Smooth muscle cell (in vitro differentiated cells): Measurements from ENCODE around the gene LRP6. TPM values are rescaled to one million over a fixed set of nuclear protein-coding genes. Genes with fewer than 3 reads are reported as not detected.

ENCODE experiments used
- DNase-seq: peaks from one replicate; lab custom pipeline; 2025; ENCODE audit not compliant: unreplicated experiment; lab: John Stamatoyannopoulos, UW
- H2AFZ ChIP-seq: fragments of 200-600 bp; sonication (generic); 2 replicates; pipeline ENCODE4 v1.6.0; 2016; ENCODE audit warnings: antibody characterized with exemption, low read depth, mild to moderate bottlenecking
- H3F3A ChIP-seq: fragments of 200-600 bp; sonication (generic); 2 replicates; pipeline ENCODE4 v1.6.0; 2017; ENCODE audit warnings: antibody characterized with exemption, low read depth
- H3K27ac ChIP-seq: fragments of 200-600 bp; sonication (generic); 2 replicates; pipeline ENCODE4 v1.5.1; 2016; ENCODE audit warnings: low read depth, mild to moderate bottlenecking
- H3K27me3 ChIP-seq: fragments of 200-600 bp; sonication (generic); 2 replicates; pipeline ENCODE4 v1.6.1; 2016; ENCODE audit warnings: low read depth, mild to moderate bottlenecking
- H3K36me3 ChIP-seq: fragments of 200-600 bp; sonication (generic); 2 replicates; pipeline ENCODE4 v1.5.1; 2016; ENCODE audit warnings: low read depth
- H3K4me1 ChIP-seq: fragments of 200-600 bp; sonication (generic); 2 replicates; pipeline ENCODE4 v1.5.1; 2016; ENCODE audit warnings: low read depth
- H3K4me2 ChIP-seq: fragments of 200-600 bp; sonication (generic); 2 replicates; pipeline ENCODE4 v1.6.0; 2016; ENCODE audit warnings: mild to moderate bottlenecking
- H3K4me3 ChIP-seq: fragments of 200-600 bp; sonication (generic); 2 replicates; pipeline ENCODE4 v1.5.1; 2016; ENCODE audit warnings: mild to moderate bottlenecking
- H3K79me2 ChIP-seq: fragments of 200-600 bp; sonication (generic); 2 replicates; pipeline ENCODE4 v1.6.0; 2016; ENCODE audit warnings: low read depth, mild to moderate bottlenecking
- H3K9ac ChIP-seq: fragments of 200-600 bp; sonication (generic); 2 replicates; pipeline ENCODE4 v1.6.0; 2016; ENCODE audit warnings: low read depth
- H3K9me3 ChIP-seq: fragments of 200-600 bp; sonication (generic); replicated peaks from 2 replicates; pipeline ENCODE4 v1.5.1; 2016; ENCODE audit warnings: low read depth
- H4K20me1 ChIP-seq: fragments of 200-600 bp; sonication (generic); 2 replicates; pipeline ENCODE4 v1.6.0; 2016; ENCODE audit warnings: low read depth
- WGBS: methylation state at CpG from one replicate; pipeline ENCODE4 v1.1.7; 2016; ENCODE audit warnings: low lambda C conversion rate; 5-methylcytosine and 5-hydroxymethylcytosine counted together
- polyA plus RNA-seq: library from polyadenylated mRNA; unstranded; fragments of >200 nt; fragmentation: Nextera tagmentation; extraction: Ambion mirVana; gene quantifications from 2 replicates; pipeline ENCODE4 v1.2.1, GENCODE V29; 2016
- total RNA-seq: library from RNA; depleted of rRNA; stranded (reverse); fragments of >200 nt; gene quantifications from 2 replicates; pipeline ENCODE4 v1.2.3, GENCODE V29; 2014
- TF ChIP-seq, protein P1 (sequence below): fragments of 200-600 bp; sonication (generic); IDR thresholded peaks from 2 replicates; pipeline ENCODE4 v1.5.1; 2017; ENCODE audit warnings: borderline replicate concordance, mild to moderate bottlenecking, antibody characterized with exemption; ENCODE audit not compliant: insufficient read depth, poor library complexity, severe bottlenecking

LRP6 gene
- total and polyA plus RNA-seq, 2 experiments from 2014 or later = 10.6 to 21.1 TPM

DNA sequence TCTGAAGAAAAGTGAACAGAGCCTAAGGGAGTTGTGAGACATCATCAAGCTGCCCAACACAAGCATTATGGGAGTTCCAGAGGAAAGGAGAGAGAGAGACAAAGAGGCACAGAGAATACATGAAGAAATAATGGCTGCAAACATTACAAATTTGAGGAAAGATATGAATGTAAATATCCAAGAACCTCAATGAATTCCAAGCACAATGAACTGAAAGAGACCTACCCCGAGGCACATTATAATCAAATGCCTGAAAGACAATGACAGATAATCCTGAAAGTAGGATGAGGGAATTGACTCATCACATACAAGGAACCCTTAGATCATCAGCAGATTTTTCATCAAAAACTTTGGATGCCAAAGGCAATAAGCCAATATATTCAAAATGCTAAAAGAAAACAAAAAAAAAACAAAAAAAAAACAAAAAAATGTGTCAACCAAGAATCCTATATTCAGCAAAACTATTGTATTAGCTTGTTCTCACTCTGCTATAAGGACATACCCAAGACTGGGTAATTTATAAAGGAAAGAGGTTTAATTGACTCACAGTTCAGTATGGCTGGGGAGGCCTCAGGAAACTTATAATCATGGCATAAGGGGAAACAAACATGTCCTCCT is 158.3 kb downstream of the LRP6 start:
- no peak for DNase-seq
- H3K9me3 ChIP-seq = peaks cover 8% of the 10 kb centered on the region
- no peaks in the 10 kb centered on the region for H3F3A ChIP-seq
- no peaks in the 10 kb centered on the region for H3K4me1 ChIP-seq
- TF ChIP-seq, protein P1, sequence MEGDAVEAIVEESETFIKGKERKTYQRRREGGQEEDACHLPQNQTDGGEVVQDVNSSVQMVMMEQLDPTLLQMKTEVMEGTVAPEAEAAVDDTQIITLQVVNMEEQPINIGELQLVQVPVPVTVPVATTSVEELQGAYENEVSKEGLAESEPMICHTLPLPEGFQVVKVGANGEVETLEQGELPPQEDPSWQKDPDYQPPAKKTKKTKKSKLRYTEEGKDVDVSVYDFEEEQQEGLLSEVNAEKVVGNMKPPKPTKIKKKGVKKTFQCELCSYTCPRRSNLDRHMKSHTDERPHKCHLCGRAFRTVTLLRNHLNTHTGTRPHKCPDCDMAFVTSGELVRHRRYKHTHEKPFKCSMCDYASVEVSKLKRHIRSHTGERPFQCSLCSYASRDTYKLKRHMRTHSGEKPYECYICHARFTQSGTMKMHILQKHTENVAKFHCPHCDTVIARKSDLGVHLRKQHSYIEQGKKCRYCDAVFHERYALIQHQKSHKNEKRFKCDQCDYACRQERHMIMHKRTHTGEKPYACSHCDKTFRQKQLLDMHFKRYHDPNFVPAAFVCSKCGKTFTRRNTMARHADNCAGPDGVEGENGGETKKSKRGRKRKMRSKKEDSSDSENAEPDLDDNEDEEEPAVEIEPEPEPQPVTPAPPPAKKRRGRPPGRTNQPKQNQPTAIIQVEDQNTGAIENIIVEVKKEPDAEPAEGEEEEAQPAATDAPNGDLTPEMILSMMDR = no peak
- no peak overlapping the region for H2AFZ ChIP-seq
- H3K27me3 ChIP-seq = no peaks in the 10 kb centered on the region
- H3K36me3 ChIP-seq = peaks cover 8% of the 10 kb centered on the region
- H4K20me1 ChIP-seq = no peaks in the 10 kb centered on the region
- WGBS = 100% methylated on average over 1 of the region's 1 CpG
- no peak overlapping the region for H3K4me3 ChIP-seq
- no peaks in the 10 kb centered on the region for H3K79me2 ChIP-seq
- no peak overlapping the region for H3K4me2 ChIP-seq
- no peak overlapping the region for H3K27ac ChIP-seq
- H3K9ac ChIP-seq = no peak overlapping the region

DNA sequence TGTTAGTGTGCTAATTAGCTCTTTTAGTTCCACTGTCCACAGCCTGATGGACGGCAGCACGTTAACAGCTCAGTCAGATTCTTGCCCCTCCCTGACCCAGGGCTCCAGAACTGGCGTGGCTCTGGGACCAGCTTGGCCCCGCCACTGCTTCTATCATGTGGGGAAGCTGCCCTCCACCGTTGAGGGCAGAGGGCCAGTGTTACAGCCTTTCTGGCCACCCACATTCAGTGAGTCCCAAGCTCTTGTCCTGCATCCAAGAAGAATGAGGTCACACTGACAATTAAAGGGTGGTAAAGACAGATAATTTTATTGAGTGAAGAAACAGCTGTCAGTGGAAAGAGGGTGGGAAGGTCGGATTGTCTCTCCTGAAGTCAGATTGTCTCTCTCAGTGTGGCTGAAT is 159.2 kb downstream of the LRP6 start:
- TF ChIP-seq, protein P1 = no peak
- DNase-seq = no peak
- no peak overlapping the region for H3K27ac ChIP-seq
- H4K20me1 ChIP-seq = no peaks in the 10 kb centered on the region
- no peaks in the 10 kb centered on the region for H3K4me1 ChIP-seq
- no peaks in the 10 kb centered on the region for H3F3A ChIP-seq
- peaks cover 8% of the 10 kb centered on the region for H3K36me3 ChIP-seq
- H3K27me3 ChIP-seq = no peaks in the 10 kb centered on the region
- 91% methylated on average over 6 of the region's 6 CpGs for WGBS
- H2AFZ ChIP-seq = no peak overlapping the region
- no peak overlapping the region for H3K4me2 ChIP-seq
- H3K4me3 ChIP-seq = no peak overlapping the region
- no peak overlapping the region for H3K9ac ChIP-seq
- peaks cover 8% of the 10 kb centered on the region for H3K9me3 ChIP-seq
- no peaks in the 10 kb centered on the region for H3K79me2 ChIP-seq

DNA sequence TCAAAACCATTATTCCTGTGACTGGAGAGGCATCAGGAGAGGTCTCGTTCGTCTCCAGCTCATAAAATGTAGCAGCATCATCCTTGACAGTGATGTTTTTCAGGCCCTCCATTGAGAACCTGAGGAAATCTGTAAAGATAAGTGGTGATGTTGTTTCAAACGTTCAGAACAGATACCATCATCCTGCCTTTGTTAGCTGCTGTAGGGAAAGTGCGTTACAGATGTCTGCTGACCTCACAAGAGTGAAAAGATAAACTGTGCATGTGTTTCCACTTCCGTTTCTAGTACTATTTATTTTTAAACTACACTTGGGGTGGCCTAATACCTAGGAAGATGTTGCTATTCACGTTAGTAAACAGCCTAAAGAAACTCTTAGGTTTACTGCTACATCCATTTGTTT is 167.7 kb downstream of the LRP6 start:
- Histone ChIP-seq H3K27ac (no peak overlapping the region), H3K79me2 (no peaks in the 10 kb centered on the region), H3K4me2 (no peak overlapping the region), H3K4me1 (no peaks in the 10 kb centered on the region), H2AFZ (no peak overlapping the region), H3K9ac (no peak overlapping the region), H3K36me3 (peaks cover 2% of the 10 kb centered on the region), H3K9me3 (no peaks in the 10 kb centered on the region), H3K27me3 (no peaks in the 10 kb centered on the region), H3F3A (no peaks in the 10 kb centered on the region), H3K4me3 (no peak overlapping the region), H4K20me1 (no peaks in the 10 kb centered on the region)
- DNase-seq = no peak
- 20% methylated on average over 6 of the region's 6 CpGs for WGBS
- TF ChIP-seq, protein P1 = no peak

DNA sequence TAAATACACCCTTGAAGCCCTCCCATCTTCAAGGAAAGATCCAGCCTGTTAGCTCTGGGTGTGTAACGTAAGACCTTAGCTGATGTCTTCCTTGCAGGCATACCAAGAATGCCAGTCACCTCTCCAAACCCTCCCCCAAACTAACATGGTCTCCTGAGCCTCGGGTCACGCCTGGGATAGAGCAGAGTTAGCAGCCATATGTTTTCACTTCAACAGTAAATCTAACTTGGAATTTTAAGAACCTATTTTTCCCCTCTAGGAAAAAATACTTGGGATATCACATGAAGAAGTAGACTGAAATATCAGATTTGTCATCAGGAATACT is 168.2 kb downstream of the LRP6 start:
- Histone ChIP-seq H3K4me1 (no peaks in the 10 kb centered on the region), H4K20me1 (no peaks in the 10 kb centered on the region), H3K27ac (no peak overlapping the region), H3K9ac (no peak overlapping the region), H3K36me3 (no peaks in the 10 kb centered on the region), H3K27me3 (no peaks in the 10 kb centered on the region), H3K9me3 (no peaks in the 10 kb centered on the region), H2AFZ (no peak overlapping the region), H3K4me2 (no peak overlapping the region), H3K79me2 (no peaks in the 10 kb centered on the region), H3F3A (no peaks in the 10 kb centered on the region), H3K4me3 (no peak overlapping the region)
- TF ChIP-seq, protein P1 = no peak
- 77% methylated on average over 3 of the region's 3 CpGs for WGBS
- DNase-seq = no peak
